Esophagus squamous epithelium (tissue), 5 donors: ENCODE results near the gene MDFIC. TPM values are rescaled to one million over a fixed set of nuclear protein-coding genes. Genes with fewer than 3 reads are reported as not detected.

ENCODE experiments used
- DNase-seq: peaks from one replicate; lab custom pipeline; 2025; lab: John Stamatoyannopoulos, UW
- H3K27ac ChIP-seq, 4 donors: fragments of 200-600 bp; sonication (generic); one replicate each; pipeline ENCODE4 v1.5.1; 2016 to 2019; ENCODE audit warnings: mild to moderate bottlenecking in 1 of 4
- H3K27me3 ChIP-seq, 4 donors: fragments of 200-600 bp; sonication (generic); 1 replicate in 3 of 4; 2 replicates in 1 of 4; pipeline versions ENCODE4 v1.5.1 to v1.6.0; 2017 to 2021; ENCODE audit warnings: antibody characterized with exemption in 1 of 4
- H3K36me3 ChIP-seq, 3 donors: fragments of 200-600 bp; sonication (generic); one replicate each; pipeline ENCODE4 v1.5.1; 2016 to 2019
- H3K4me1 ChIP-seq, 3 donors: fragments of 200-600 bp; sonication (generic); one replicate each; pipeline ENCODE4 v1.5.1; 2017 to 2019
- H3K4me3 ChIP-seq, 4 donors: fragments of 200-600 bp; sonication (generic); 1 replicate in 3 of 4; 2 replicates in 1 of 4; pipeline ENCODE4 v1.5.1; 2016 to 2019; ENCODE audit warnings: mild to moderate bottlenecking in 2 of 4, moderate library complexity in 1 of 4
- H3K9me3 ChIP-seq, 3 donors: fragments of 200-600 bp; sonication (generic); one replicate each; pipeline ENCODE4 v1.5.1; 2016 to 2019
- CTCF ChIP-seq, 6 experiments: fragments of 450-650 bp in 4 of 6; fragments of 200-600 bp in 2 of 6; sonication (generic) in 2 of 6; IDR thresholded peaks; one replicate each; pipeline ENCODE4 v1.5.1; 2016 to 2019; ENCODE audit warnings: antibody characterized with exemption in 6 of 6, mild to moderate bottlenecking in 4 of 6, moderate library complexity in 4 of 6
- POLR2A ChIP-seq, 4 donors: fragments of 450-650 bp; IDR thresholded peaks; one replicate each; pipeline ENCODE4 v1.6.1; 2017; ENCODE audit warnings: antibody characterized with exemption in 4 of 4, mild to moderate bottlenecking in 4 of 4, moderate library complexity in 3 of 4
- WGBS, 2 donors: methylation state at CpG; one replicate each; pipeline ENCODE4 v1.1.5; 2018; 5-methylcytosine and 5-hydroxymethylcytosine counted together
- intact Hi-C: fragments of 100-400 bp; cut with DNase I; formaldehyde crosslinking; loops from one replicate; pipeline ENCODE4 v1.15.0; 2022
- total RNA-seq, 4 donors: library from RNA; depleted of rRNA; stranded (reverse); fragments of >200 nt; gene quantifications; one replicate each; pipeline ENCODE4 v1.1.0, GENCODE V29; 2016
- donor health status: DM: yes; HTN: yes; CAD: no.

Gene MDFIC
- total RNA-seq, 4 donors from 2014 or later = 16.0 to 29.2 (median 21.3) TPM

GRCh38 chr7:115040057-115040456 lies 118.2 kb downstream of the MDFIC start:
- Histone ChIP-seq H3K27ac (no peak overlapping the region), H3K9me3 (no peaks in the 10 kb centered on the region), H3K4me1 (no peaks in the 10 kb centered on the region), H3K36me3 (no peaks in the 10 kb centered on the region), H3K4me3 (no peak overlapping the region), H3K27me3 (no peaks in the 10 kb centered on the region)
- intact Hi-C loops = no loop called here
- DNase-seq = no peak
- TF ChIP-seq CTCF (IDR thresholded peaks at IDR 0.05) (no peak), POLR2A (IDR thresholded peaks at IDR 0.05) (no peak)
- 78 to 92% methylated on average over 8 of the region's 8 CpGs for WGBS, 2 donors

DNA sequence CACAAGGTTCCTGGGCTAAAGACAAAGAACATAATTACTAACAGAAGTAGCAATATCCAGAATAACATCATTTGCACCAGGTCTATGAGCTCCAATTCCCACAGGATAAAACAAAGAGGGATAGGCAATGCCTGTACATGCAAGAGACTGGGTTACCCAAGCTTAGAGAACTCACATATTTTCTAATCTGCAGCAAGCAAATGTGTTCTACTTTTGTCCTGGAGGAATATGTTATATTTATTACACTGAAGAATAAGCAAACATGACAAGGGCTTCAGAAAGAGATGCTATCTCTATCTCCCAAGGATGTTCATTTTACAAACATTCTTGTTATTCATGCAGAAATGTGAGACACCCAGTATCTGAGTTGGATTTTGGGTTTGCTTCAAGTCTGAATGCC lies 118.6 kb downstream of the MDFIC start:
- no peak for TF ChIP-seq CTCF (IDR thresholded peaks at IDR 0.05)
- no peak for TF ChIP-seq POLR2A (IDR thresholded peaks at IDR 0.05)
- Histone ChIP-seq H3K9me3 (no peaks in the 10 kb centered on the region), H3K36me3 (no peaks in the 10 kb centered on the region), H3K27me3 (no peaks in the 10 kb centered on the region), H3K27ac (no peak overlapping the region), H3K4me1 (no peaks in the 10 kb centered on the region), H3K4me3 (no peak overlapping the region)
- no peak for DNase-seq
- intact Hi-C loops = no loop called here

GRCh38 chr7:115042596-115042995 lies 120.7 kb downstream of the MDFIC start:
- Histone ChIP-seq H3K4me1 (no peaks in the 10 kb centered on the region), H3K9me3 (no peaks in the 10 kb centered on the region), H3K27me3 (no peaks in the 10 kb centered on the region), H3K36me3 (no peaks in the 10 kb centered on the region), H3K4me3 (no peak overlapping the region), H3K27ac (no peak overlapping the region)
- intact Hi-C loops = no loop called here
- WGBS, 2 donors = 53 to 85% methylated on average over 2 of the region's 2 CpGs
- TF ChIP-seq POLR2A (IDR thresholded peaks at IDR 0.05) (no peak), CTCF (IDR thresholded peaks at IDR 0.05) (no peak)
- DNase-seq = no peak

DNA sequence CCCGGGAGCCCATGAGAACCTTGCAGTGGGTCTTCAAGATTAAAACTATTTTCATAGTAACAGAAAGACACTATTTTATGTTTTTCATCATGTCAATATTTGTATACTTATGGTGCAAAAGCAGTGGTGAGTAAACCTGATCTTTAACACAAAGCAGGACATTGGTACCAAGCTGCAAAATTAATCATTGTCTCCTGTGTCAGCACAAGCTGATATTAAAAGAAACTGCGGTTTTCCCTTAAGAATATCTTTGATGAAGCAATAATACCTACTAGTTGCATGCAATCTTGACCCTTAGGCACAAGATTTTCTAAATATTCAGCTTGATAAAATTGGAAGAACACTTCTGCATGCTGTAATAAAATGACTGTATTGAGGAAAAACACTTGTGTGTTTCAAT lies 121.7 kb downstream of the MDFIC start:
- Histone ChIP-seq H3K4me3 (no peak overlapping the region), H3K27ac (no peak overlapping the region), H3K4me1 (no peaks in the 10 kb centered on the region), H3K9me3 (no peaks in the 10 kb centered on the region), H3K27me3 (no peaks in the 10 kb centered on the region), H3K36me3 (no peaks in the 10 kb centered on the region)
- TF ChIP-seq CTCF (IDR thresholded peaks at IDR 0.05) (no peak), POLR2A (IDR thresholded peaks at IDR 0.05) (no peak)
- DNase-seq = no peak
- 27 to 86% methylated on average over 2 of the region's 2 CpGs for WGBS, 2 donors
- intact Hi-C loops = no loop called here

DNA sequence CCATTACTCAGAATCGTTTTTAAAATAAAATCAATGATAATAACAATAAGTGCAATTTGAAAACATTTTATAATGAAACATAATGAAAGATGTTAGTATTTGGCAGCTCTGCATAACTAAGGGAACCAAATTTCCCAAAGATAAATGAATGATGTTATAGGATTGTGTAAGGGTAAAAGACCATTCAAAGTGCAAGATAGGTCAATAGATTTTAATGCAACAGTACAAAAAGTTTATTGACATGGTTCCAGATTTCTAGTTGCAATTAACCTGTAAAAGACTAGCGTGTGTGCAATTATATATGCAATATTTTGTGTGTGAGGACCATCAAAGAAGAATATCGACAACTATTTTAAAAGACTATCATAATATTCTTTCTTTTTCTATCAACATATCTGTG lies 122.3 kb downstream of the MDFIC start:
- no peak for DNase-seq
- no peak overlapping the region for H3K4me3 ChIP-seq
- TF ChIP-seq CTCF (IDR thresholded peaks at IDR 0.05) (no peak), POLR2A (IDR thresholded peaks at IDR 0.05) (no peak)
- intact Hi-C loops = no loop called here
- no peaks in the 10 kb centered on the region for H3K27me3 ChIP-seq
- WGBS, 2 donors = 58 to 86% methylated on average over 3 of the region's 3 CpGs
- H3K9me3 ChIP-seq = no peaks in the 10 kb centered on the region
- H3K36me3 ChIP-seq = no peaks in the 10 kb centered on the region
- H3K27ac ChIP-seq = no peak overlapping the region
- H3K4me1 ChIP-seq = no peaks in the 10 kb centered on the region
